Stromal cell of bone marrow (primary cell): Measurements from ENCODE around the gene LNPK.
"Not testable (repeated sequence)": the region's sequence is repeated elsewhere in the genome, so short reads cannot be mapped to it uniquely, and the experiment has no call there.

Source experiments
- DNase-seq: peaks from one replicate; pipeline ENCODE4 v3.0.0-alpha.2; 2012; ENCODE audit warnings: low read depth

The LNPK gene

GRCh38 chr2:175903384-175903936 is 98.6 kb downstream of the LNPK start:
- DNase-seq = no peak

- not testable (repeated sequence) for DNase-seq
Observed at GRCh38 chr2:175895957-175896356, 106.1 kb downstream of the LNPK start.

GRCh38 chr2:175892046-175892445 is 110.0 kb downstream of the LNPK start:
- no peak for DNase-seq

GRCh38 chr2:175890636-175891242 is 111.3 kb downstream of the LNPK start:
- no peak for DNase-seq

GRCh38 chr2:175889701-175890302 is 112.3 kb downstream of the LNPK start:
- no peak for DNase-seq

- no peak for DNase-seq
Observed at GRCh38 chr2:175887776-175888175, 114.3 kb downstream of the LNPK start.

- DNase-seq = no peak
Observed at GRCh38 chr2:175884697-175885393, 117.2 kb downstream of the LNPK start.

GRCh38 chr2:175883586-175884194 is 118.4 kb downstream of the LNPK start:
- DNase-seq = no peak

GRCh38 chr2:175879679-175880078 is 122.4 kb downstream of the LNPK start:
- DNase-seq = no peak

GRCh38 chr2:175877845-175878544 is 124.1 kb downstream of the LNPK start:
- DNase-seq = no peak

- DNase-seq = no peak
Observed at GRCh38 chr2:175874291-175874690, 127.8 kb downstream of the LNPK start.
